Stimulated activated CD8-positive, alpha-beta memory T cell treated with anti-CD3 and anti-CD28 coated beads, Interleukin-15, amount 100 ng/mL, for 1 hour (primary cell): Measurements from ENCODE around the gene PARD3B.
"Not testable (repeated sequence)": the region's sequence is repeated elsewhere in the genome, so short reads cannot be mapped to it uniquely, and the experiment has no call there.

Experiments
- DNase-seq: peaks from one replicate; pipeline ENCODE4 v3.0.0-alpha.2; 2020; ENCODE audit warnings: low read depth

PARD3B gene

GRCh38 chr2:205198140-205198525 is 652.9 kb downstream of the PARD3B start:
- no peak for DNase-seq

GRCh38 chr2:205199165-205199850 is 654.0 kb downstream of the PARD3B start:
- DNase-seq = no peak

GRCh38 chr2:205210494-205210893 is 665.2 kb downstream of the PARD3B start:
- no peak for DNase-seq

GRCh38 chr2:205212357-205212756 is 667.1 kb downstream of the PARD3B start:
- no peak for DNase-seq

GRCh38 chr2:205216092-205216491 is 670.8 kb downstream of the PARD3B start:
- DNase-seq = no peak

- no peak for DNase-seq
These were observed 671.3 kb downstream of the PARD3B start for GRCh38 chr2:205216580-205216979.

GRCh38 chr2:205217004-205217403 is 671.7 kb downstream of the PARD3B start:
- DNase-seq = no peak

- no peak for DNase-seq
These were observed 672.8 kb downstream of the PARD3B start for GRCh38 chr2:205218056-205218455.

GRCh38 chr2:205218816-205219215 is 673.5 kb downstream of the PARD3B start:
- DNase-seq = not testable (repeated sequence)

GRCh38 chr2:205220559-205220958 is 675.3 kb downstream of the PARD3B start:
- no peak for DNase-seq

GRCh38 chr2:205232086-205232485 is 686.8 kb downstream of the PARD3B start:
- DNase-seq = no peak

- no peak for DNase-seq
These were observed 690.2 kb downstream of the PARD3B start for GRCh38 chr2:205235434-205235833.

- no peak for DNase-seq
These were observed 692.2 kb downstream of the PARD3B start for GRCh38 chr2:205237524-205237923.

- no peak for DNase-seq
These were observed 699.7 kb downstream of the PARD3B start for GRCh38 chr2:205245001-205245400.

GRCh38 chr2:205245652-205246051 is 700.4 kb downstream of the PARD3B start:
- DNase-seq = no peak

GRCh38 chr2:205259121-205259520 is 713.8 kb downstream of the PARD3B start:
- no peak for DNase-seq

GRCh38 chr2:205261516-205262020 is 716.3 kb downstream of the PARD3B start:
- DNase-seq = no peak

- no peak for DNase-seq
These were observed 722.0 kb downstream of the PARD3B start for GRCh38 chr2:205267323-205267722.

GRCh38 chr2:205270689-205271088 is 725.4 kb downstream of the PARD3B start:
- DNase-seq = no peak

- DNase-seq = no peak
These were observed 727.9 kb downstream of the PARD3B start for GRCh38 chr2:205273148-205273547.

- DNase-seq = no peak
These were observed 728.4 kb downstream of the PARD3B start for GRCh38 chr2:205273627-205274026.

GRCh38 chr2:205274801-205275200 is 729.5 kb downstream of the PARD3B start:
- DNase-seq = no peak

GRCh38 chr2:205276116-205276777 is 731.0 kb downstream of the PARD3B start:
- DNase-seq = no peak
